Measurements from ENCODE around the gene ENDOD1. TPM values are rescaled to one million over a fixed set of nuclear protein-coding genes. Genes with fewer than 3 reads are reported as not detected.

Gene ENDOD1
- total and polyA plus RNA-seq, 7 donors: 7.8 to 31.4 (median 20.4) TPM

- H3K36me3 ChIP-seq: no peaks in the 10 kb centered on the region
- 57 to 71% methylated on average over 3 of the region's 3 CpGs for WGBS, 2 donors
- H3K4me1 ChIP-seq: peaks cover 0 to 22% (median 11%) of the 10 kb centered on the region in 4 donors
- no peaks in the 10 kb centered on the region for H3K27me3 ChIP-seq
- intact Hi-C loops (cut with DNase I): no loop called here
- H3K9me3 ChIP-seq: no peaks in the 10 kb centered on the region
- no peak overlapping the region for H3K4me3 ChIP-seq
- DNase-seq: no peak
- no peak for TF ChIP-seq EP300 (IDR thresholded peaks at IDR 0.05)
- TF ChIP-seq POLR2A (IDR thresholded peaks at IDR 0.05): no peak
- TF ChIP-seq CTCF (IDR thresholded peaks at IDR 0.05): no peak
- no peak for TF ChIP-seq POLR2AphosphoS5 (IDR thresholded peaks at IDR 0.05)
- H3K27ac ChIP-seq: no peak overlapping the region
Observed at GRCh38 chr11:95093548-95093947, 3.9 kb downstream of the ENDOD1 start.

GRCh38 chr11:95095858-95096587, 6.4 kb downstream of the ENDOD1 start:
- no peak overlapping the region for H3K4me3 ChIP-seq
- DNase-seq: no peak
- WGBS, 2 donors: 38 to 62% methylated on average over 4 of the region's 4 CpGs
- no peaks in the 10 kb centered on the region for H3K9me3 ChIP-seq
- intact Hi-C loops (cut with DNase I): no loop called here
- no peaks in the 10 kb centered on the region for H3K36me3 ChIP-seq
- H3K27me3 ChIP-seq: no peaks in the 10 kb centered on the region
- TF ChIP-seq POLR2AphosphoS5 (IDR thresholded peaks at IDR 0.05) (no peak), CTCF (IDR thresholded peaks at IDR 0.05) (no peak), EP300 (IDR thresholded peaks at IDR 0.05) (no peak)
- H3K27ac ChIP-seq: no peak overlapping the region
- H3K4me1 ChIP-seq: peaks cover 0 to 11% (median under 1%) of the 10 kb centered on the region in 4 donors

GRCh38 chr11:95097209-95097608, 7.6 kb downstream of the ENDOD1 start:
- Histone ChIP-seq H3K27me3 (no peaks in the 10 kb centered on the region), H3K9me3 (no peaks in the 10 kb centered on the region), H3K4me3 (no peak overlapping the region), H3K36me3 (no peaks in the 10 kb centered on the region), H3K27ac (no peak overlapping the region), H3K4me1 (peaks cover 0 to 11% (median 0%) of the 10 kb centered on the region in 4 donors)
- TF ChIP-seq EP300 (IDR thresholded peaks at IDR 0.05) (no peak), POLR2A (IDR thresholded peaks at IDR 0.05) (no peak), CTCF (IDR thresholded peaks at IDR 0.05) (no peak), POLR2AphosphoS5 (IDR thresholded peaks at IDR 0.05) (no peak)
- DNase-seq: no peak
- WGBS, 2 donors: 71 to 78% methylated on average over 3 of the region's 3 CpGs
- intact Hi-C loops (cut with DNase I): no loop called here

GRCh38 chr11:95098826-95099225, 9.2 kb downstream of the ENDOD1 start:
- Histone ChIP-seq H3K4me3 (no peak overlapping the region), H3K4me1 (peaks cover 0 to 3% (median 0%) of the 10 kb centered on the region in 4 donors), H3K9me3 (no peaks in the 10 kb centered on the region), H3K36me3 (no peaks in the 10 kb centered on the region), H3K27ac (no peak overlapping the region), H3K27me3 (no peaks in the 10 kb centered on the region)
- DNase-seq: no peak
- intact Hi-C loops (cut with DNase I): no loop called here
- TF ChIP-seq CTCF (IDR thresholded peaks at IDR 0.05) (no peak), POLR2AphosphoS5 (IDR thresholded peaks at IDR 0.05) (no peak), EP300 (IDR thresholded peaks at IDR 0.05) (no peak), POLR2A (IDR thresholded peaks at IDR 0.05) (no peak)
- 28 to 75% methylated on average over 3 of the region's 3 CpGs for WGBS, 2 donors

Data from sigmoid colon (tissue), 7 donors.